ENCODE measurements around the gene RAP1GAP2. TPM values are rescaled to one million over a fixed set of nuclear protein-coding genes. Genes with fewer than 3 reads are reported as not detected.
"Not testable (repeated sequence)": the region's sequence is repeated elsewhere in the genome, so short reads cannot be mapped to it uniquely, and the experiment has no call there.

RAP1GAP2 gene
- total RNA-seq, 1 donor from 2014 or later: 3.8 TPM

DNA sequence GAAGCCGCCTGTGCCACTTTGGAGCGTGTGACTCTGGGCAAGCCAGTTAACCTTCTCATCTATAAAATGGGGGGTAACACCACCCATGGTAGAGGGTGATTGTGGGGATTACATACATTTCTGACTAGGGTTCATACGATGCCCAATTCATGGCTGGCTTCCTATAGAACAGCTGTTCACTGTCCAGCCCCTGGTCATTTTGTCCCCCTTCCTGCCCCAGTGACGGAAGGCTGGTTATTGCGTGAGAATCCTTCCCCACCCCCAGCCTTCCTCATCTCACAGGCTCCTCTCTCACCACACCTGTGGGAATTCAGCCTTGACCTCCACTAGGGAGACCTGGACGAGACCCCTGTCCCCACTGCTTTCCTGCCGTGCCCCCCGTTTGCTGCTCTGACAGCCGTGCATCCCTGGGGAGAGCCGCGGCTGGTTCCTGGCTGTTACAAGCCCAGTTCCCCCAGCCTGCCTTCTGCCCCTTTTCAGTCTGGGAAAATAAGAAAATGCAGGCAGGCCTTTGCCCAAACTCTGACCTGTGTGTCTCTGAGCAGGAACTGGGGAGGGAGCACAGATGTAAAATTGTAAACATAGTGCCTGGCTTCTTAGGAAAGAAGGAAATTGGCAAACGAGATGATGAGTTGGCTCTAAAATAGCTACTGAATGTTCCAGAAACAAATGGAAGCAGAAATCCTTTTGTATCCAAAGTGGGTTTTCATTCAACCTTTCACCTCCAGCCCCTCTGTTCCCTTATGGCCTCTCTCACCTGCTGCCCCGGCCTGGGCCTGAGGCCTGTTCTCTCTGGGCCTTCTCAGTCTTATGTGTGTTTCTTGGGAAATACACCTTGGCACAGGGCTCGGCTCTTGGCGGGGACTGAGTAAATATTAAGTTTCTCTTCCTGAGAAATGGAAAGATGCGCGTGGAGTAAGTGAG is 199.9 kb downstream of the RAP1GAP2 start:
- Mint-ChIP-seq H3K27me3 (ENCODE audit: insufficient read depth, low read depth) (peaks cover 4% of the 10 kb centered on the region), H3K4me1 (peaks cover 7% of the 10 kb centered on the region), H3K4me3 (no peak overlapping the region), H3K36me3 (no peaks in the 10 kb centered on the region), H3K27ac (peak overlapping the region; percentile 76), H3K9me3 (no peaks in the 10 kb centered on the region)
- H3K79me2 ChIP-seq (ENCODE audit: low read depth): no peaks in the 10 kb centered on the region
- peaks cover 5% of the 10 kb centered on the region for H3K4me1 ChIP-seq
- TF ChIP-seq EZH2 (IDR thresholded peaks at IDR 0.05) (no peak), EZH2phosphoT487 (IDR thresholded peaks at IDR 0.05) (no peak)
- TF ChIP-seq, protein P1, sequence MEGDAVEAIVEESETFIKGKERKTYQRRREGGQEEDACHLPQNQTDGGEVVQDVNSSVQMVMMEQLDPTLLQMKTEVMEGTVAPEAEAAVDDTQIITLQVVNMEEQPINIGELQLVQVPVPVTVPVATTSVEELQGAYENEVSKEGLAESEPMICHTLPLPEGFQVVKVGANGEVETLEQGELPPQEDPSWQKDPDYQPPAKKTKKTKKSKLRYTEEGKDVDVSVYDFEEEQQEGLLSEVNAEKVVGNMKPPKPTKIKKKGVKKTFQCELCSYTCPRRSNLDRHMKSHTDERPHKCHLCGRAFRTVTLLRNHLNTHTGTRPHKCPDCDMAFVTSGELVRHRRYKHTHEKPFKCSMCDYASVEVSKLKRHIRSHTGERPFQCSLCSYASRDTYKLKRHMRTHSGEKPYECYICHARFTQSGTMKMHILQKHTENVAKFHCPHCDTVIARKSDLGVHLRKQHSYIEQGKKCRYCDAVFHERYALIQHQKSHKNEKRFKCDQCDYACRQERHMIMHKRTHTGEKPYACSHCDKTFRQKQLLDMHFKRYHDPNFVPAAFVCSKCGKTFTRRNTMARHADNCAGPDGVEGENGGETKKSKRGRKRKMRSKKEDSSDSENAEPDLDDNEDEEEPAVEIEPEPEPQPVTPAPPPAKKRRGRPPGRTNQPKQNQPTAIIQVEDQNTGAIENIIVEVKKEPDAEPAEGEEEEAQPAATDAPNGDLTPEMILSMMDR (IDR thresholded peaks at IDR 0.05): no peak
- H3K27ac ChIP-seq: no peak overlapping the region
- H3K4me3 ChIP-seq: no peak overlapping the region
- no peak overlapping the region for H3K9ac ChIP-seq
- H3F3A ChIP-seq (ENCODE audit: low read depth): no peaks in the 10 kb centered on the region
- no peaks in the 10 kb centered on the region for H3K36me3 ChIP-seq
- H3K27me3 ChIP-seq: no peaks in the 10 kb centered on the region
- no peak overlapping the region for H3K4me2 ChIP-seq
- H4K20me1 ChIP-seq (ENCODE audit: low read depth): no peaks in the 10 kb centered on the region
- no peak for DNase-seq (ENCODE audit: low spot score)
- peak overlapping the region; percentile 80 for H2AFZ ChIP-seq (replicated peaks)
- no peaks in the 10 kb centered on the region for H3K9me3 ChIP-seq (ENCODE audit: low read depth)

DNA sequence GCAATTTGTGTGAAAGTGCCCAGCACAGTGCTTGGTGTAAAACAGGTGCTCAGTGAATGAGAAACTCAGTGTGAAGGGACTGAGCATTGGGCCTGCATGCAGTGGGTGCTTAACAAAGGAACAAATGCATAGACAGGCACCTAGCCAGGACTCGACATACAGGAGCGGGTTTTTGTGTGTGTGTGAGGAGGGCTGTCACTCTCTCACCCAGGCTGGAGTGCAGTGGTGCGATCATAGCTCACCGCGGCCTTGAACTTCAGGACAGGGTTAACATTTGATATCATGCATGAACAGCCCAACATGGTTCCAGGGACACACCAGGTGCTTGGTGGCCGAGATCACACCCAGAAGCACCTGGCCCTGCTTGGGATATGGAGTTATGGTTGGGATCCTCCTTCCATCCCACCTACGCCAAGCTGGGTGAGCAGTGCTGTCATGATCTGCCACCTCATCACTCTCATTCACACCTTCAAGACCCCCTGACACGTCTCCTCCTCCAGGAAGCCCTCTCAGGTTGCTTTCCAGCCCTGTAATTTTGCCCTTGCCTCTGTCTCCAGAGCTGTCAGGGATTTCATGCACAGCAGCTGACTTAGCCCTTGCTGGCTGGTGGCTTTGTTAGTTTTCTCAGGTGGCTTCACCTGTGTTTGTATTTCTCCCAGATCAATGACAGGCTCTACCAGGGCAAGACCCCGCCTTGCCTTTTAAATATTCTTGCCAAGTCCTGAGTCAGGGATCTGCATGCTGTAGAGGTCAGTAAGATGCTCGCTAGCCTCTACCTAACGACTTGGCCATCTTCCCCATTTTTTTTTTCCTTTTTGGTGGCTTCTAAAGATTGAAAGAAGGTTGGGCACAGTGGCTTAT is 200.8 kb downstream of the RAP1GAP2 start:
- no peak overlapping the region for H3K4me2 ChIP-seq
- H4K20me1 ChIP-seq (ENCODE audit: low read depth): no peaks in the 10 kb centered on the region
- H3K4me3 ChIP-seq: no peak overlapping the region
- Mint-ChIP-seq H3K27ac (peak overlapping the region; percentile 53), H3K27me3 (ENCODE audit: insufficient read depth, low read depth) (peaks cover 3% of the 10 kb centered on the region), H3K4me3 (no peak overlapping the region), H3K9me3 (no peaks in the 10 kb centered on the region), H3K36me3 (no peaks in the 10 kb centered on the region), H3K4me1 (peaks cover 7% of the 10 kb centered on the region)
- H3K4me1 ChIP-seq: peaks cover 5% of the 10 kb centered on the region
- H3K27ac ChIP-seq: no peak overlapping the region
- H2AFZ ChIP-seq (replicated peaks): no peak overlapping the region
- no peaks in the 10 kb centered on the region for H3K27me3 ChIP-seq
- no peaks in the 10 kb centered on the region for H3K36me3 ChIP-seq
- no peaks in the 10 kb centered on the region for H3F3A ChIP-seq (ENCODE audit: low read depth)
- no peak overlapping the region for H3K9ac ChIP-seq
- no peaks in the 10 kb centered on the region for H3K9me3 ChIP-seq (ENCODE audit: low read depth)
- no peak for DNase-seq (ENCODE audit: low spot score)
- no peaks in the 10 kb centered on the region for H3K79me2 ChIP-seq (ENCODE audit: low read depth)
- TF ChIP-seq EZH2 (IDR thresholded peaks at IDR 0.05): no peak
- TF ChIP-seq, protein P1 (IDR thresholded peaks at IDR 0.05): no peak
- no peak for TF ChIP-seq EZH2phosphoT487 (IDR thresholded peaks at IDR 0.05)

DNA sequence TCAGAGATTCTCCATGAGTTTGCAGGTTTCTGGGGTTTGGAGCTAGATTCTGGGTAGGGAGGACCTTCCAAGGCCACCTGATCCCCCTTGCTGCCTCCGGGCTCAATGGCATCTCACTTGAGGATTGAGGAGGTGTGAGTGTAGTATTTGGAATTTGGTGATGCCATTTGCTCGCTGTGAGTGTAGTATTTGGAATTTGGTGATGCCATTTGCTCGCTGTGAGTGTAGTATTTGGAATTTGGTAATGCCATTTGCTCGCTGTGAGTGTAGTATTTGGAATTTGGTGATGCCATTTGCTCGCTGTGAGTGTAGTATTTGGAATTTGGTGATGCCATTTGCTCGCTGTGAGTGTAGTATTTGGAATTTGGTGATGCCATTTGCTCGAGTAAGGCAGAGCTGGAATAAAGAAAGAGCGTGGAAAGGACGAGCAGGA is 202.2 kb downstream of the RAP1GAP2 start:
- not testable (repeated sequence) for H3K4me1 Mint-ChIP-seq; DNase-seq (ENCODE audit: low spot score); H3K9me3 ChIP-seq (ENCODE audit: low read depth); H3K79me2 ChIP-seq (ENCODE audit: low read depth); H3K27me3 Mint-ChIP-seq (ENCODE audit: insufficient read depth, low read depth); H3F3A ChIP-seq (ENCODE audit: low read depth); H2AFZ ChIP-seq (replicated peaks); H3K9ac ChIP-seq; H3K36me3 Mint-ChIP-seq; H3K4me3 ChIP-seq; H3K9me3 Mint-ChIP-seq; H3K4me3 Mint-ChIP-seq; H3K4me2 ChIP-seq; H3K27ac ChIP-seq; H3K27me3 ChIP-seq; H3K36me3 ChIP-seq; H3K4me1 ChIP-seq; H4K20me1 ChIP-seq (ENCODE audit: low read depth); H3K27ac Mint-ChIP-seq

All from neural progenitor cell (in vitro differentiated cells).